Right lobe of liver (tissue), 6 donors: ENCODE results near the gene SCAF11. TPM values are rescaled to one million over a fixed set of nuclear protein-coding genes. Genes with fewer than 3 reads are reported as not detected.
A peak's percentile ranks its signal among the peaks of the same experiment; 100 is the strongest.

Experiments
- ATAC-seq, 4 donors: fragments of 200-7000 bp; cut with Tn5 transposase; one replicate each; pipeline ENCODE4 v1.9.1; 2020; ENCODE audit warnings: mild to moderate bottlenecking in 4 of 4, moderate library complexity in 4 of 4
- DNase-seq, 3 donors: peaks; one replicate each; pipeline ENCODE4 v3.0.0-alpha.2; 2020
- H3K27ac ChIP-seq, 3 donors: fragments of 200-600 bp; one replicate each; pipeline ENCODE4 v1.8.0; 2022
- H3K27me3 ChIP-seq, 2 donors: fragments of 200-600 bp; one replicate each; pipeline ENCODE4 v1.8.0; 2022
- H3K36me3 ChIP-seq, 4 donors: fragments of 200-600 bp; sonication (generic) in 1 of 4; one replicate each; pipeline versions ENCODE4 v1.5.1 to v1.8.0; 2017 to 2022; ENCODE audit warnings: control low read depth in 1 of 4
- H3K4me1 ChIP-seq, 4 donors: fragments of 200-600 bp; sonication (generic) in 1 of 4; one replicate each; pipeline versions ENCODE4 v1.5.1 to v1.8.0; 2017 to 2022; ENCODE audit warnings: control low read depth in 1 of 4
- H3K4me3 ChIP-seq, 3 donors: fragments of 200-600 bp; one replicate each; pipeline ENCODE4 v1.8.0; 2022
- H3K9me3 ChIP-seq, 4 donors: fragments of 200-600 bp; sonication (generic) in 1 of 4; one replicate each; pipeline versions ENCODE4 v1.5.1 to v1.8.0; 2017 to 2022; ENCODE audit warnings: control low read depth in 1 of 4
- POLR2A ChIP-seq: fragments of 450-650 bp; IDR thresholded peaks from one replicate; pipeline ENCODE4 v1.6.1; 2017; ENCODE audit warnings: antibody characterized with exemption, mild to moderate bottlenecking
- WGBS: methylation state at CpG from one replicate; pipeline ENCODE4 v1.1.6; 2018; ENCODE audit warnings: low coverage, low lambda C conversion rate; ENCODE audit not compliant: insufficient coverage; ENCODE audit errors: missing lambda C conversion rate; 5-methylcytosine and 5-hydroxymethylcytosine counted together
- intact Hi-C, 2 donors: fragments of 100-400 bp; cut with DNase I; formaldehyde crosslinking; loops; one replicate each; pipeline versions ENCODE4 v1.11.2 to v1.14.1; 2022
- small RNA-seq, 2 experiments: library from RNA; depleted of rRNA; stranded (forward); fragments of <200 nt; gene quantifications; one replicate each; pipeline ENCODE3, GENCODE V24; 2016
- total RNA-seq, 6 experiments: library from RNA; depleted of rRNA in 2 of 6; stranded (reverse); fragments of >200 nt in 2 of 6; fragmentation: NEBNext Ultra II Directional in 3 of 6; extraction: Animal tissue kit (Norgen Biotek cat#: 25700) in 3 of 6; gene quantifications; one replicate each; pipeline versions ENCODE4 v1.1.0 to v1.2.4, GENCODE V29; 2016 to 2023
- TF ChIP-seq, protein P1 (sequence below), 4 donors: fragments of 200-600 bp in 3 of 4; fragments of 450-650 bp in 1 of 4; IDR thresholded peaks; one replicate each; pipeline versions ENCODE4 v1.5.1 to v1.8.0; 2016 to 2022; ENCODE audit warnings: antibody characterized with exemption in 4 of 4, mild to moderate bottlenecking in 2 of 4
- donor health status: DM: no; HTN: yes; CAD: no.
- donor health status: DM: no; HTN: no; CAD: no.
- donor health status: DM: no; HTN: no; CAD: no.
- donor health status: DM: no; HTN: yes; CAD: no.
- donor health status: DM: no; HTN: yes; CAD: no.

SCAF11 gene
- total RNA-seq, 6 experiments from 2014 or later = 43.2 to 72.1 (median 61.4) TPM

DNA sequence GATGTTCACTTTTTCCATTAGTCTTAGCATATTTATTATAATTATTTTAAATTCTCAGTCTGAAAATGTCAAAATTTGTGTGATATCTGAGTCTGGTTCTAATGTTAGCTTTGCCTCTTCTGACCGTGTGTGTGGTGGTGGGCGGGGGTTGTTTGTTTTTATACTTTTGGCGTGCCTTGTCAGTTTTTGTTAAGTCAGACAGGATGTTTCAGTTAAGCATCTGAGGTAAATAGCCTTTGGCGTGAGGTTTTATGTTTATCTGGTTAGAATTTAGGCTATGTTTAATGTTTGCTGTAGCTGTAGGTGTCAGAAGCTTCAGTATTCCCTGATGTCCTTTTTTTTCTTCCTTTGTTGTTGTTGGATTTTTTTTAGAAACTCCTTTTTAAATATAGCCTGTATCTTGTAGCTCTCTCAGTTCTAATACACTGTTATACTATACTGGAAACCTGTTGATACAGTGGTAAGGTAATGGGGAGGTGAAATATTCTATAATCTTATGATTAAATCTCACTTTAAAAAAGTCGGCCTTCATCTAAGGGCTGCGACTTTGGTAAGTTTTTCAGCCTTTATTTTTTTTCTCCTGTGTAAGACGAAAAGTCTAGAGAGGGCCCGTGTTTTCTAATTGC, 111.6 kb downstream of the SCAF11 start:
- ATAC-seq = peak in 1 of 4 donors; percentile 53
- 51% methylated on average over 8 of the region's 8 CpGs for WGBS

DNA sequence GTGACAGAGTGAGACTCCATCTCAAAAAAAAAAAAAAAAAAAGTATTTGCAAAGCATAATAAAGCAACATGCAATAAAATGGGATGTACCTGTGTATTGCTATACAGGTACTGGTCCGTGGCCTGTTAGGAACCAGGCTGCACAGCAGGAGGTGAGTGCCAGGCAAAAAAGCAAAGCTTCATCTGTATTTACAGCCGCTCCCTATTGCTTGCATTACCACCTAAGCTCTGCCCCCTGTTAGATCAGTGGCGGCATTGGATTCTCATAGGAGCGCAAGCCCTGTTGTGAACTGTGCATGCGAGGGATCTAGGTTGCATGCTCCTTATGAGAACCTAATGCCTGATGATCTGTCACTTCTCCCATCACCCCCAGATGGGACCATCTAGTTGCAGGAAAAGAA, 113.3 kb downstream of the SCAF11 start:
- ATAC-seq (no peak), DNase-seq (no peak)
- intact Hi-C loops = no loop called here
- no peak for TF ChIP-seq POLR2A
- TF ChIP-seq, protein P1, sequence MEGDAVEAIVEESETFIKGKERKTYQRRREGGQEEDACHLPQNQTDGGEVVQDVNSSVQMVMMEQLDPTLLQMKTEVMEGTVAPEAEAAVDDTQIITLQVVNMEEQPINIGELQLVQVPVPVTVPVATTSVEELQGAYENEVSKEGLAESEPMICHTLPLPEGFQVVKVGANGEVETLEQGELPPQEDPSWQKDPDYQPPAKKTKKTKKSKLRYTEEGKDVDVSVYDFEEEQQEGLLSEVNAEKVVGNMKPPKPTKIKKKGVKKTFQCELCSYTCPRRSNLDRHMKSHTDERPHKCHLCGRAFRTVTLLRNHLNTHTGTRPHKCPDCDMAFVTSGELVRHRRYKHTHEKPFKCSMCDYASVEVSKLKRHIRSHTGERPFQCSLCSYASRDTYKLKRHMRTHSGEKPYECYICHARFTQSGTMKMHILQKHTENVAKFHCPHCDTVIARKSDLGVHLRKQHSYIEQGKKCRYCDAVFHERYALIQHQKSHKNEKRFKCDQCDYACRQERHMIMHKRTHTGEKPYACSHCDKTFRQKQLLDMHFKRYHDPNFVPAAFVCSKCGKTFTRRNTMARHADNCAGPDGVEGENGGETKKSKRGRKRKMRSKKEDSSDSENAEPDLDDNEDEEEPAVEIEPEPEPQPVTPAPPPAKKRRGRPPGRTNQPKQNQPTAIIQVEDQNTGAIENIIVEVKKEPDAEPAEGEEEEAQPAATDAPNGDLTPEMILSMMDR (IDR thresholded peaks at IDR 0.05) = no peak
- H3K4me1 ChIP-seq = no peaks in the 10 kb centered on the region
- H3K27me3 ChIP-seq = no peaks in the 10 kb centered on the region
- H3K9me3 ChIP-seq = no peaks in the 10 kb centered on the region
- H3K36me3 ChIP-seq = peaks cover 0 to 24% (median 2%) of the 10 kb centered on the region in 4 donors
- H3K27ac ChIP-seq = no peak overlapping the region
- no peak overlapping the region for H3K4me3 ChIP-seq
- 100% methylated on average over 5 of the region's 5 CpGs for WGBS

More for the DNA sequence above, 111.6 kb downstream of the SCAF11 start:
- peak overlapping the region in 1 of 3 donors; percentile 10 for H3K27ac ChIP-seq
- H3K4me3 ChIP-seq = no peak overlapping the region
- H3K9me3 ChIP-seq = no peaks in the 10 kb centered on the region
- no peak for DNase-seq
- H3K27me3 ChIP-seq = no peaks in the 10 kb centered on the region
- H3K36me3 ChIP-seq = peaks cover 0 to 12% (median 2%) of the 10 kb centered on the region in 4 donors
- intact Hi-C loops = no loop called here
- no peak for TF ChIP-seq POLR2A
- TF ChIP-seq, protein P1 (IDR thresholded peaks at IDR 0.05) = no peak
- no peaks in the 10 kb centered on the region for H3K4me1 ChIP-seq

DNA sequence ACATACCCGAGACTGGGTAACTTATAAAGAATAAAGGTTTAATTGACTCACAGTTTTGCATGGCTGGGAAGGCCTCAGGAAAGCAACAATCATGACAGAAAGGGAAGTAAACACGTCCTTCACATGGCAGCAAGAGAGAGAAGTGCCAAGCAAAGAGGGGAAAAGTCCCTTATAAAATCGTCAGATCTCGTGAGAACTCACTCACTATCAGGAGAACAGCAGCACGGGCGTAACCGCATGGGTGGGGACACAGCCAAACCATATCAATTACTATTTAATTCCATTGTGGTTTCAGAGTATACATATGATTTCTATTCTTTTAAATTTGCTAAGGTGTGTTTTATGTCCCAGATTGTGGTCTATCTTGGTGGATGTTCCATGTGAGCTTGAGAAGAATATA, 117.9 kb downstream of the SCAF11 start:
- H3K4me3 ChIP-seq = no peak overlapping the region
- H3K9me3 ChIP-seq = no peaks in the 10 kb centered on the region
- no peak for ATAC-seq
- WGBS = 87% methylated on average over 7 of the region's 7 CpGs
- H3K36me3 ChIP-seq = peaks cover 0 to 24% (median 2%) of the 10 kb centered on the region in 4 donors
- intact Hi-C loops = no loop called here
- H3K27ac ChIP-seq = no peak overlapping the region
- no peaks in the 10 kb centered on the region for H3K27me3 ChIP-seq
- no peak for TF ChIP-seq POLR2A
- TF ChIP-seq, protein P1 (IDR thresholded peaks at IDR 0.05) = no peak
- no peaks in the 10 kb centered on the region for H3K4me1 ChIP-seq
- DNase-seq = no peak

Small RNAs within 50 kb of the gene (small RNA-seq; reads per million reads assigned to genes)
- 0 reads per million in 2 experiments for gene RN7SL246P
